Ovary (tissue), 3 donors: ENCODE measurements around the gene NKD2.

Source experiments
- CTCF ChIP-seq, 3 donors: fragments of 450-650 bp in 2 of 3; fragments of 200-600 bp in 1 of 3; IDR thresholded peaks; one replicate each; pipeline versions ENCODE4 v1.5.1 to v1.8.0; 2016 to 2022; ENCODE audit warnings: antibody characterized with exemption in 3 of 3, mild to moderate bottlenecking in 1 of 3
- POLR2A ChIP-seq: fragments of 450-650 bp; IDR thresholded peaks from one replicate; pipeline ENCODE4 v1.6.1; 2017; ENCODE audit warnings: antibody characterized with exemption, mild to moderate bottlenecking, moderate library complexity
- donor health status: DM: no; HTN: no; CAD: no.

GRCh38 chr5:1033606-1034420 lies 25.2 kb downstream of the NKD2 start:
- TF ChIP-seq POLR2A (no peak), CTCF (IDR thresholded peaks at IDR 0.05) (no peak)
